Measurements from ENCODE around the gene TAF11L4.
"Not testable (repeated sequence)": the region's sequence is repeated elsewhere in the genome, so short reads cannot be mapped to it uniquely, and the experiment has no call there.

TAF11L4 gene

GRCh38 chr5:17521501-17521900 is at the start of gene TAF11L4:
Gene TAF11L4, plus strand, starts transcription at chr5:17521801.
- not testable (repeated sequence) for DNase-seq (ENCODE audit: low spot score)

GRCh38 chr5:17475064-17475463 is 46.5 kb upstream of the TAF11L4 start:
- DNase-seq (ENCODE audit: low spot score), result not testable (repeated sequence)

GRCh38 chr5:17477043-17477442 is 44.6 kb upstream of the TAF11L4 start:
- DNase-seq (ENCODE audit: low spot score), result no peak

- no peak for DNase-seq (ENCODE audit: low spot score)
These were observed 43.9 kb upstream of the TAF11L4 start for GRCh38 chr5:17477573-17478265.

GRCh38 chr5:17481378-17481777 is 40.2 kb upstream of the TAF11L4 start:
- no peak for DNase-seq (ENCODE audit: low spot score)

- DNase-seq (ENCODE audit: low spot score), result no peak
These were observed 38.8 kb upstream of the TAF11L4 start for GRCh38 chr5:17482790-17483189.

DNA sequence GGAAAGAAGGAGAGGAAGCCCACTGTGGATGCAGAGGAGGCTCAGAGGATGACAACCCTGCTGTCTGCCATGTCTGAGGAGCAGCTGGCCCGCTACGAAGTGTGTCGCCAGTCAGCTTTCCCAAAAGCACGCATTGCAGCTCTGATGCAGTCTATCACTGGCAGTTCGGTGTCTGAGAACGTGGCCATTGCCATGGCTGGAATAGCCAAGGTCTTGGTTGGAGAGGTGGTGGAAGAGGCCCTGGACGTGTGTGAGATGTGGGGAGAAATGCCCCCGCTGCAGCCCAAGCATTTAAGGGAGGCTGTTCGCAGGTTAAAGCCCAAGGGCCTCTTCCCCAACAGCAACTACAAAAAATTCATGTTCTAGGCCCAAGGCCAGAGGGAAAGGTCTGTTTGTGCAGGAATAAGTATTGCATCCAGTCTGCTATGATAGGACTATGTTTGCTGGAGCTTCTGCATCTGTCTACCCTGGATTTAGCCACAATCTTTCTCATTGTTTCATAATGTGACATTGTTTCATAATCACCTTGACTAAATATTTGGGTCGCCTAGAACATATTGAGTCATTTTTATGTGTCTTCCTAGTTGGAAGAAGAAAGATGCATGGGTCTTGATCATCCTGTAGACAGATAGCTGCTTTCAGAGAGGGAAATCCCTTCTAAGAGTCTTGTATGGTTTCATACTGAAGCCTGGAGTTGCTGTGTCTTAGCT is 35.0 kb upstream of the TAF11L4 start:
- DNase-seq (ENCODE audit: low spot score), result not testable (repeated sequence)

DNA sequence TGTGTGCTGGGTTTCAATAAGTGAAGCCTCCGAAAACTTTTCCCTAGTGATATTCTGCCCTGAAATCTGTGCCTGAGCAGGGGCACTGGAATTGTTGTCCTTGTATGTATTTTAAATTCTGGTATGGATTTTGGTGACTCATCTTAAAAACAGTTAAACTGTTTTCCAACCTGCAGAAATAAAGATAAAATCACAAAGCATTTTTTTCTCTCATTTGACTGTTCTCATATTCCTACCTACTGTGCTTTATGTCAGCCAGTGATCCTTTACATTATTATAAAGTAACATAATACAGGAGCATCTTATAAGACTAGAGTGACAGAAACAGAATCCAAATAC is 34.5 kb upstream of the TAF11L4 start:
- DNase-seq (ENCODE audit: low spot score), result no peak

GRCh38 chr5:17491257-17491656 is 30.3 kb upstream of the TAF11L4 start:
- DNase-seq (ENCODE audit: low spot score), result not testable (repeated sequence)

DNA sequence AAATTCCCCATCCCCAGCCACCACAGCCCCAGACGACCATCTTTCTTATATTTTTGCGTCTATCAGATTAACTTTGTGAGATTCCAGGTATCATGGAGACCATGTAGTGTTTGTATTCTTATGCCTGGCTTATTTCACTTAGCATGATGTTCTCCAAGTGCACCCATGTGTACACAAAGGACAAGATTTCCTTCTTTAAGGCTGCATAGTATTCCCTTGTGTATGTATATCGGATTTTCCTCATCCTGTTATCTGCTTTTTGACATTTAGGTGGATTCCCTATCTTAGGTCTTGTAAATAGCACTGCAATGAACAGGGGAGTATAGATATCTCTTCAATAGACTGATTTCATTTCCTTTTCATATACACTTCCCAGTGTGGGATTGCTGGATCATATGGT is 28.8 kb upstream of the TAF11L4 start:
- DNase-seq (ENCODE audit: low spot score), result no peak

- no peak for DNase-seq (ENCODE audit: low spot score)
These were observed 24.2 kb upstream of the TAF11L4 start for GRCh38 chr5:17497446-17497845.

DNA sequence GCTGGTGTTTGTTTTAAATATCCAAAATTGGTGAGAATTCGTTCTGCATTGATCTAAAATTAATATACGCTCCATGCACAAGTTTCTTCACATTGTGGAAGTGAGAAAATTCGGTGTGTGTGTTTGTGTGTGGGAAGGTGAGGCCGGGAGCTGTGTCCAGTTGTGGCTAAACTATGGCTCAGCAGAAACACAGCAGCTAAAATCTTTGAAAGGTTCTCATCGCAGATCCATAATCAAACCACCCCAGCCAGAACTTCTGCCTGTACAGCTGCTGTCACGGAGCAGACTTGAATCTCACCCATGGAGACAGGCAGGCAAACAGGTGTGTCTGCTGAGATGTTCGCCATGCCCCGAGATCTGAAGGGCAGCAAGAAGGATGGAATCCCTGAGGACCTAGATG is 23.7 kb upstream of the TAF11L4 start, which contains the start of gene TAF11L2:
TAF11L2 (plus strand) TSS at position 301 of the 400 bp plus-strand sequence.
- DNase-seq (ENCODE audit: low spot score), result not testable (repeated sequence)

GRCh38 chr5:17511775-17512325 is 9.8 kb upstream of the TAF11L4 start:
- DNase-seq (ENCODE audit: low spot score), result no peak

DNA sequence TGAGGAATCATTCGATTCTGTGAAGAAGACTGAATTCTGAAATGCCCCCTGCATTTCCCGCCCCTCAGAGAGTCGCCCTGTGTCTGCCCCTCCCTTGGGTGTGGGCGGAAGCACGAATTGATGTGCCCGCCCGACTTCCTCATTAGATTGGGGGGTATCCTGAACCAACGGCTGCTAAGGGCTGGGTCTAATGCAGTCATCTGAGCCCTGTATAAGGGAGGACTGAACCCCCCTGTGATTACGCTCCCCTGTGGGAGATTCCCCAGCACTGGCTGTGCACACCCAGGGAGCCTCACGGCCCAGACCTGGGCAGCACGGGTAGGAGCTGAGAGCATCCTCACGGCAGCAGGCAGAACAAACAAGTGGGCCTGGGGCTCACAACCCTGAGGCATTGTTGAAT is 4.1 kb upstream of the TAF11L4 start:
- not testable (repeated sequence) for DNase-seq (ENCODE audit: low spot score)

GRCh38 chr5:17518067-17518466 is 3.5 kb upstream of the TAF11L4 start, which contains the start of gene TAF11L3:
Gene TAF11L3, plus strand, starts transcription at chr5:17518367.
- DNase-seq (ENCODE audit: low spot score), result not testable (repeated sequence)

DNA sequence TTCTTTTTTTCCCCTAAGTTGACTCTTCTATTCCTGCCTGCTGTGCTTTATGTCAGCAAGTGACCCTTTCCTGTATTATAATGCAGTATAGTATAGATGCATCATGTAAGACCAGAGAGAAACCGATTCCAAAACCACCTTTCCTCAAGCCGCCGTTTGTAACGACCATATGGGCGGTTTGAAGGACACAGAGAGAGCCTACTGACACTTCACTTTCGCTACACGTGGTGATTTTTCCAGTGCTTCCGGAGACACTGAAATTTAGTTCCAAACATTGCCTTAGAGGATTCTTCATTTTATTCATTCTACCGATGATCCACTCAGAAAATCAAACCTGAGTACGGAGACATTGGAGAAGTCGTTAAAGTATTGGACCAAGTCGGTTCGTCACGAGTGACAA is 2.1 kb upstream of the TAF11L4 start:
- DNase-seq (ENCODE audit: low spot score), result not testable (repeated sequence)

- DNase-seq (ENCODE audit: low spot score), result not testable (repeated sequence)
These were observed 3.3 kb downstream of the TAF11L4 start, which contains the start of gene TAF11L5 for GRCh38 chr5:17524935-17525334. Gene TAF11L5, plus strand, starts transcription at chr5:17525235.

GRCh38 chr5:17526504-17526903 is 4.9 kb downstream of the TAF11L4 start:
- peak; percentile 5 for DNase-seq (ENCODE audit: low spot score)

- DNase-seq (ENCODE audit: low spot score), result not testable (repeated sequence)
These were observed 6.8 kb downstream of the TAF11L4 start, which contains the start of gene TAF11L6 for GRCh38 chr5:17528369-17528768. Gene TAF11L6, plus strand, starts transcription at chr5:17528669.

Measured in CD4-positive, alpha-beta T cell treated with Interleukin-6 at 100 ng/mL for 8 hours (primary cell).